Measurements from ENCODE around the gene TTYH1.
A peak's percentile ranks its signal among the peaks of the same experiment; 100 is the strongest.
"Not testable (repeated sequence)": the region's sequence is repeated elsewhere in the genome, so short reads cannot be mapped to it uniquely, and the experiment has no call there.

The TTYH1 gene

GRCh38 chr19:54415208-54415900 is at the start of gene TTYH1:
TTYH1 (plus strand) TSS chr19:54415464; CDS start chr19:54415553, 89 bp downstream.
- DNase-seq: no peak

GRCh38 chr19:54365798-54366197 is 49.5 kb upstream of the TTYH1 start:
- not testable (repeated sequence) for DNase-seq

DNA sequence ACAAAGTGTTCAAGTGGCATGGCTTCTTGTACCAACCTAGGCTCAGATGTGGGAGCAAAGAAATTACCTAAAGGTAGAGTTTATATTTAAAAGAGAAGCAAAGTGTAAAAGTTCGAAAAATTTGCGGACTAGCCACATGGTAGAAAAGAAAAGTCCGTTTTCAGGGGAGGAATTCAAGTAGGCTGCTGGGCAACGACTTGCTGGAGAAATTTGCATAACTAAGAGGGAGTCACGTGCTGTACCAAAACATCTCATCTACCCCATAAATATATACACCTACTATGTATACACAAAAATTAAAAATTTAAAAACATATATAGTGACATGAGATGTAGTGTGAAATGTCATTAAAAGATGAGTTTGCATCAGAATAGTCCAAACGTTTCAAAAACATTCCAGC is 48.5 kb upstream of the TTYH1 start:
- no peak for DNase-seq

GRCh38 chr19:54369082-54369687 is 46.1 kb upstream of the TTYH1 start:
- no peak for DNase-seq

- DNase-seq: not testable (repeated sequence)
Observed at GRCh38 chr19:54369688-54370433, 45.4 kb upstream of the TTYH1 start.

DNA sequence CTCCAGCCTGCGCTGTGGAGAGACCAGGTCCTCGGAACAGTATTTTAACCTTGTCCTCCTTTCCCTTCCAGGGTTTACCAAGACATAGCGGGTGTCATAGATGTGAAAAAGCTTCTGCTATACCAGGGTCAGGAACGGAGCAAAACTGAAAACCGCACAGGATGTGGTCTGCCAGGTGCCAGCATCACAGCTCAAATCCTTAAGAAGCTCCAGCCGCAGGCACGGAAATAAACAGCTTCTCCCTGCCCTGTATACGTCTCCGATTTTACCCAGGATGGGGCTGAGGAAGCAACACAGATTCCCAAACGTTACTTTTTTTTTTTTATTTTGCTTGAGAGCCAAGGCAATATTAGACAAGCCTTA is 44.8 kb upstream of the TTYH1 start:
- not testable (repeated sequence) for DNase-seq

DNA sequence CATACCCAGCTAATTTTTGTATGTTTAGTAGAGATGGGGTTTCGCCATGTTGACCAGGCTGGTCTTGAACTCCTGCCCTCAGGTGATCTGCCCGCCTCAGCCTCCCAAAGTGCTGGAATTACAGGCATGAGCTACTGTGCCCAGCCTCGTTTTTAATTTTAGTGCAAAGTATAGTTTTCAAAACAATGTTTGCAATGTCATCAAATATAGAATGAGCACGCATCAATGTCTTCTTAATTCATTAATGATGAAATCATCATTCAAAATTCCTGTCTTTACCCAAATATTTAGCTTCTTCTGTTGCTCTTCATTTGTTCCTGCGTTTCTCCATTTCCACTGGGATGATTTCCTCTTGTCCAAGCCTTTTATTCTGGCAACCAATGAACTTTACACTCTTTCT is 43.8 kb upstream of the TTYH1 start:
- not testable (repeated sequence) for DNase-seq

DNA sequence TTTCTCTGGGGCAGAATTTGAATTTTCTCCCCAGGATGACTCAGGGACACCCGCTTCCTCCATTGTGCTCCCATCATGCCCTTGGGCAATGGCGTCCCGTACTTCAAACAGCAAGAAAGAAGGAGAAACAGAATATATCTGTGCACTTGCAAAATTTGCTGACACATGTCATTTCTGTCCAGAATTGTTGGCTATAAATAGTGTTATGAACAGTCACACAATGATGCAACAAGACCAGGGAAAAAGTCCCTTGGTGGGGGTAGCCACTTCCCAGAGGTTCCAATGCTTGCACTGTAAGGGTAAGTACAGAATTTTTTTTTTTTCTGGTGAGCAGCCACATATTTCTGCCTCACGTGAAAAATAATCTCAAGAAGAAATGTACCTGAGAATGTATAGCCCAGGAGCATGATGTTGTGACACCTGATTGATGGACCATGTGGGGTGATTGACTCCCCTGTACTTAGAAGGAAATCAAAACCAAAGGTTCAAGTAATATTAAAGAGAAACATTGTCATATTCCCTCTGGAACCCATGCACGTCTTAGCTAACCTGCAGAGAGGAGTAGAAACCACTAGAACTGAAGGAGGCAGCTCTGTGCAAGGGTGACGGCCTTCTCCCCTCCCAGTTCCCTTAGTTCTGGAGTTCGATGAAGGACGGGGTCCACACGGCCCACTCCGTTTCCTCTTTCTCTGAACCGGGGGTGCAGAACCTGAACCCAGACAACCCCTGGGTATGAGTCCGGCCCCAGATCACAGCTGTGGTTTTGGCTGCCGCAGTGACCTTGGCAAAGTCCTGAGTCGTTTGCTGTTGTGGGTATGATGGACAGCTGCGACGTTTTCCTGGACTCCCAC is 41.3 kb upstream of the TTYH1 start:
- DNase-seq: no peak

DNA sequence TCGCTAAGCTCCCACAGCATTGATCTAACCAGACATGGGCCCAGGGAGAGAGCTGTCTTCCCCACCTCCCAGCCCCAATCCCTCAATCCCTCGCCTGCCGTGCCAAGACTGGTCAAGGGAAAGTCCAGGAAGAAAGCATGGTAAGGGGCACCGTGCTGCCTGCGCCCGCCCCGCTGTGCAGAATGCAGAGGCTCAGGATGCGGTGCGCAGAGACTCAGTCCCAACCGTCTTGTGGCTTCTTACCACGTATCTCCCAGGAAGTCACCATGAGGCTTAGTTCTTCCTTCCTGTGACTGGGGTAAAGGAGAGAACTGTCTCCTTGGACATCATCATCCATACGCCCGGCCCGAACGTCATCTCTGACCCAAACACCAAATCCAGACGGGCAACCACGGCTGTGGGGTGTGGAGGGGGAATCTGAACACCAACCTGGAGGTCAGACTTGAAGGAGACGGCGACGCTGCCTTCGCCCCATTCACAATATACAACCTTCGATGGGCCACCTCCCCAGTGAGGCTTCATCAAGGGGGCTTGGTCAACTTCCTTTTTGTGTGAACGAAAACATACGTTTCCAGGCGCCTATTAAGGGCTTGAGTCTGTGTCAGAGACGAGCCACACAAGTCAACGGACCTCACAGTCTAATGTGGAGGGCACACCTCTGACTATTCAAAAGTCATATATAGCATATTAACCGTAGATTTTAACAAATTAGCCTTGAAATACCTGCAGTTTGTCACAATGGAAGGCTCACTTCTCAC is 39.9 kb upstream of the TTYH1 start:
- not testable (repeated sequence) for DNase-seq

GRCh38 chr19:54376610-54377285 is 38.5 kb upstream of the TTYH1 start:
- DNase-seq: no peak

GRCh38 chr19:54379187-54379678 is 36.0 kb upstream of the TTYH1 start:
- no peak for DNase-seq

DNA sequence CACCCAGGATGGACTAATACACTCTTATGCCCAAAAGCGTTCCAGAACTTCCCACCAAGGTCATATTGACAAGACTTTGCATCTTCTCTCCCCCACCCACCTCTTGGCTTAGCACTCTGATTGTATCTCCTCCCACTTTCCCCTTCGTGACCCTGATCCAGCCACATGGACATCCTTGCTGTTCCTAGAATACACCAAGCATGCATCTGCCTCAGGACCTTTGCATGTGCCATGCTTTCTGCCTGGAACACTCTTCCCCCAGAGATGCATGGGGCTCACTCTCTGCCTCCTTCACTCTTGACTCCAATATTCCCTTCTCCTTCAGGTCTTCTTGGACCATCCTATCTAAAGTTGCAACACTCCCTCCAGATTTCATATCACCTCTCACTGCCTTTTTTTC is 34.4 kb upstream of the TTYH1 start:
- no peak for DNase-seq

DNA sequence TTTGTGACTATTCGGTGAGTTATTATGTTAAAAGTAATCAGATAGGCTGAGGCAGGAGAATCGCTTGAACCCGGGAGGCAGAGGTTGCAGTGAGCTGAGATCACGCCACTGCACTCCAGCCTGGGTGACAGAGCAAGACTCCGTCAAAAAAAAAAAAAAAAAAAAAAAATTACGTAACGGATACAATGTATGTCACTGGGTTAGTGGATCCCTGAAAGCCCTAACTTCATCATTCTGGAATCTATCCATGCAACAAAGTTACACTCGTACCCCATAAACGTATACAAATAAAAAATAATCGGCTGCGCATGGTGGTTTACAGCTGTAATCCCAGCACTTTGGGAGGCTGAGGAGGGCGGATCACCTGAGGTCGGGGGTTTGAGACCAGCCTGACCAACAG is 33.2 kb upstream of the TTYH1 start:
- DNase-seq: not testable (repeated sequence)

DNA sequence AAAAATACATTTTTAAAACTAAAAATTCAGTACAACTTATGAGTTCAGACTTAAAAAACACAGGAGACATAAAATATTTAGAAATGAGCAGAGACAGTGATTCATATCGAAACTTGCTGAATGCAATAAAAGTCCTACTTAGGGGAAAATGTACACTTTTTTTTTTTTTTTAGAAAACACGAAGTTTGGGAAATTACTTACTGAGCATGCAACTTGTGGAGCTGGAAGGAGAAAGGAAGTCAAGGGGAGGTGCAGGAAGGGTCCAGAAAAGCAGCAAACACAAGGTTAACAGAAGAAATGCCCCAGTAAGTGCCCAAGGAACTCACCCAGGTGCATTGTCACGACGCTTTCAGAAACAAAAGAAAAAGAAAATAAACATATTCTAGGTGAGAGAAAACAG is 31.9 kb upstream of the TTYH1 start:
- DNase-seq: no peak

DNA sequence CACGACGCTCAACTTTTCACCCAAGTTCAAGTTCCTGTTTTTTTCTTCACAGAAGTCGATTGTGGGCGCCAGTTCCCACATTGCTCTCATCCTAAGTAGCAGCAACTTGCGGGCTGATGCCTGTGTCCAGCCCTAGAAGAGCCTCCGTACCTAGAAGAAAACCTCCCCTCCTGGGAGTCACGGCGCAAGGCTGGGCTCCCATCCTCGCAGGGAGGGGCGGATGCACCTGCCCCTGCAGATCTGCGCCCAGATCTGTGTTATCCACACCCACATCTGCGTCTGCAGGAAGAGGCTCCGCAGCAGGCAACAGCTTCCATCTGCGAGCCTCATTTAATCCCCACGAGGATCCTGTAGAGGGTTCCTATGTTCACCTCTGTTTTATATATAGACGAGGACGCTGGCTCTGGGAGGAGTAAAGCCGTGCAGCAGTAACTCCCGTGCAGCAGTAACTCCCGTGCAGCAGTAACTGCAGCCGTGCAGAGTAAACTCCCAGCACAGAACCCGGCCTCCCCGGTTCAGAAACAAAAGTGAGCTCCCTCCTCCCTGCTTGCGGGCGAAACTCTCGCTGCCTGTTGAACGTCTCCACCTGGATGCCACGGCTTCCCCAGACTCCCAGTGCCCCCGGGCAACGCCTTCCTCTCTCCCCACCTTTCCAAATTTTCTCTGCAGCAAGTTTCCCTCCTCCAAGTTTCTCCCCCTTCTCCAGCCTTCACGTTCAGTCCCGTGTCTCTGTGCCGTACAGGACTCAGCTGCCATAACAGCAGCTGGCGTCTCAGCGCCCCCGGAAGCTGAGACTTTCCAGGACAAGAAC is 27.1 kb upstream of the TTYH1 start:
- no peak for DNase-seq

DNA sequence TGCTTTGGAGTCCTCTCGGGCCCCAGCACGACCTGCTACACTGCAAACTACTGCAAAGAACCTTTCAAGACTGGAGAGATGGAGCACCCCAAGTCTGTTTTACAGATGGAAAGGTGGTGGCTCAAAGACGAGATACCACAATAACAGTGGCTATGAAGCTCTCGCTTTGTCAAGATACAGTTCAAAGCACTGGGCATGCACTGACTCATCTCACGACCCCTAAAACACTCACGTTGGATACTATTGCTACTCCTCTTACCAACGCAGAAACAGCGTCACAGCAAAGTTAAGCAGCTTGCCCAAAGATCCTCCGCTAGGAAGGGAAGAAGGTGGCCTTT is 26.5 kb upstream of the TTYH1 start:
- DNase-seq: no peak

- DNase-seq: no peak
Observed at GRCh38 chr19:54389553-54389952, 25.7 kb upstream of the TTYH1 start.

GRCh38 chr19:54390942-54391577 is 24.2 kb upstream of the TTYH1 start:
- DNase-seq: peak; percentile 48

GRCh38 chr19:54391589-54392061 is 23.6 kb upstream of the TTYH1 start:
- no peak for DNase-seq

DNA sequence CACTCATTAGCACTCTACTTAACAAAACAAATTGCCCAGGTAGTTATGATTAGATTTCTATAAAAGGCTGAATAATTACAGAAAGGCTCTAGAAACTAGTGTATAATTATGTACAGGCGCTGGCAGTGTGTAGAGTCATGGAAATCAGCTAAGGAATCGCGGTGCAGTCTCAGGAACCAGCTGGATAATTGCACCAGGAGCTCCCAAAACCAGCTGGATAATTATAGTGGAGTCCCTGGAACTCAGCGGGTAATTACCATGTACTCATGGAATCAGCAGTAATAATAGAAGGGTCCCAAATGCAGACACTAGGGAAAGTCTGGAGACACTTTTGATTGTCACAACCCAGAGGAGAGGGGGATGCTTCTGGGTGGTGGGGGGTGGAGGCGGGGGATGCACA is 23.2 kb upstream of the TTYH1 start:
- DNase-seq: no peak

Data from SHP77 treated with DMSO at 0.1 percent for 48 hours (cell line).